Coronary artery (tissue), 2 donors: Measurements from ENCODE around the gene ARL15.

Experiments used
- DNase-seq: peaks from one replicate; pipeline ENCODE4 v3.0.0-alpha.2; 2017; ENCODE audit warnings: low spot score
- H3K27ac ChIP-seq, 2 donors: fragments of 200-600 bp; sonication (generic); one replicate each; pipeline ENCODE4 v1.5.1; 2016 to 2019
- H3K4me3 ChIP-seq: fragments of 200-600 bp; sonication (generic); 2 replicates; pipeline ENCODE4 v1.5.1; 2016; ENCODE audit warnings: mild to moderate bottlenecking, moderate library complexity
- CTCF ChIP-seq: fragments of 200-600 bp; sonication (generic); IDR thresholded peaks from one replicate; pipeline ENCODE4 v1.5.1; 2019; ENCODE audit warnings: antibody characterized with exemption

Gene ARL15

GRCh38 chr5:53962306-53962705 is 348.1 kb downstream of the ARL15 start:
- no peak overlapping the region for H3K4me3 ChIP-seq
- H3K27ac ChIP-seq = no peak overlapping the region
- no peak for TF ChIP-seq CTCF
- DNase-seq = no peak

- no peak for TF ChIP-seq CTCF
- DNase-seq = no peak
- Histone ChIP-seq H3K27ac (no peak overlapping the region), H3K4me3 (no peak overlapping the region)
Measured at GRCh38 chr5:53956632-53957031, 353.7 kb downstream of the ARL15 start.

DNA sequence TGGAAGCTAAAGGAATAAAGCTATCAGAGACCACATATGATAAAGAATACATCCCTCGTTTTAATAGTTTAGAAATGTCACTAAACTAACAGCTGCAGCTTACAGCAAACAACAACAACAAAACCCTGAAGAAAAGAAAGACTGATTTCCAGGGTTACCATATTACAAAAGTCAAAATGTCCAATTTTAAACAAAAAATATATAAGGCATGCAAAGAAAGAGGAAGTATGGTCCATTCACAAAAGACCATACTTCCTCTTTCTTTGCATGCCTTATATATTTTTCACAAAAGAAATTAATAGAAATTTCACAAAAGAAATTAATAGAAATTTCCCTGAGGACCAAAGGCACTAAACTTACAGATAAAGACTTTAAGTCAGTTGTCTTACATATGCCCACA is 354.2 kb downstream of the ARL15 start:
- no peak for DNase-seq
- Histone ChIP-seq H3K27ac (no peak overlapping the region), H3K4me3 (no peak overlapping the region)
- no peak for TF ChIP-seq CTCF

GRCh38 chr5:53950621-53951020 is 359.8 kb downstream of the ARL15 start:
- no peak for DNase-seq
- H3K4me3 ChIP-seq = no peak overlapping the region
- no peak for TF ChIP-seq CTCF
- H3K27ac ChIP-seq = no peak overlapping the region

DNA sequence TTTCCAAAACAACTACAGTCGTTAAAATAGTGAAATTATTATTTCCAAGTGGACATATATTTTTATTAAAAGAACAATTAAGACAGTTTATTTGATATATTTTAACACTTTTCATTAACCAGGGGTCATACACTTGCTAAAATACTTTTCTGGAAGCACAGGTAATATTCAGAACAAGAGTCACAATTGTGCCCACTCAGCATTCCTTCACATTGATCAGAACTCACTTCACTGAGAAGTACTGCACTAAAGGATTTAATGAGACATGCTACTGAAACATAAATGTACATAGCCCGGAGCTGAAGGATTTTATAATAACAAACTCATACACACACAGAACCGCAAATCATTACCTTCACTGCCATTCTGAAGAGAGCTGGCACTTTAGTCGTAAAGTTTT is 361.8 kb downstream of the ARL15 start:
- no peak for TF ChIP-seq CTCF
- DNase-seq = no peak
- Histone ChIP-seq H3K27ac (no peak overlapping the region), H3K4me3 (no peak overlapping the region)

- TF ChIP-seq CTCF = no peak
- no peak overlapping the region for H3K27ac ChIP-seq
- no peak overlapping the region for H3K4me3 ChIP-seq
- no peak for DNase-seq
Measured at GRCh38 chr5:53946405-53947100, 363.8 kb downstream of the ARL15 start.

DNA sequence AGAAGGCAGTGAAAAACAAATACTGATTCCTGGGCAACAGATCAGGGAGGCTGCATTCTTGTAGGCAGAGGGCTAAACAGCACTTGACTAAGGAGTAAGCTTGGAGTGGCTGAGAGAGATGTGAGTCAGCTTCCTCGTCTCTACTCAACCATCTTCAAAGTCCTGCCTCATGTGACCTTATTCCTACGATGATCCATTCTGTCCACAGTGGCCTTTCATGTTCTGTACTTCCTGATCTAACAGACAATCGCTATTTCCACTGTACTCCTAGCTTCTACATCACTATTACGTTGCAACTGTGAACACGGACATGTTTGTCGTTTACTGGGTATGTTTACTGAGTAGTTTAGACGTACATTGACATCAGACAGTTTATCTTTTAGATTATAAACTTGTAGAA is 365.4 kb downstream of the ARL15 start:
- Histone ChIP-seq H3K4me3 (no peak overlapping the region), H3K27ac (no peak overlapping the region)
- TF ChIP-seq CTCF = no peak
- no peak for DNase-seq
